Mesenchymal stem cell (in vitro differentiated cells and primary cell): ENCODE data around the gene CCP110.

Experiments used
- DNase-seq: peaks from one replicate; pipeline ENCODE4 v3.0.0-alpha.2; 2013
- H2AFZ ChIP-seq: one replicate; pipeline ENCODE4 v1.6.1; 2013; ENCODE audit warnings: low read depth, mild to moderate bottlenecking, control low read depth, inconsistent platforms, low read length, moderate library complexity
- H2AK5ac ChIP-seq: 2 replicates; pipeline ENCODE4 v1.6.1; 2013; ENCODE audit warnings: low read length, moderate library complexity, mild to moderate bottlenecking, inconsistent platforms; ENCODE audit not compliant: severe bottlenecking
- H2BK120ac ChIP-seq: one replicate; pipeline ENCODE4 v1.6.1; 2013; ENCODE audit warnings: low read depth, mild to moderate bottlenecking, inconsistent platforms, low read length, moderate library complexity
- H2BK12ac ChIP-seq, 2 experiments: one replicate each; pipeline ENCODE4 v1.6.1; 2013; ENCODE audit warnings: inconsistent platforms in 2 of 2, low read length in 2 of 2, mild to moderate bottlenecking in 2 of 2, moderate library complexity in 2 of 2, control low read depth in 1 of 2
- H2BK15ac ChIP-seq: one replicate; pipeline ENCODE4 v1.6.1; 2013; ENCODE audit warnings: mild to moderate bottlenecking, low read depth, inconsistent platforms; ENCODE audit not compliant: poor library complexity, severe bottlenecking
- H2BK5ac ChIP-seq: 2 replicates; pipeline ENCODE4 v1.6.1; 2013; ENCODE audit warnings: low read depth, mild to moderate bottlenecking, low read length, control low read depth, inconsistent platforms; ENCODE audit not compliant: poor library complexity, severe bottlenecking
- H3K14ac ChIP-seq, 2 experiments: one replicate each; pipeline ENCODE4 v1.6.1; 2013; ENCODE audit warnings: inconsistent platforms in 2 of 2, low read length in 2 of 2, control low read depth in 1 of 2, mild to moderate bottlenecking in 1 of 2, moderate library complexity in 1 of 2
- H3K18ac ChIP-seq, 2 experiments: one replicate each; pipeline ENCODE4 v1.6.1; 2013; ENCODE audit warnings: inconsistent platforms in 2 of 2, low read length in 2 of 2, control low read depth in 1 of 2, low read depth in 1 of 2, mild to moderate bottlenecking in 1 of 2
- H3K23ac ChIP-seq, 2 experiments: one replicate each; pipeline ENCODE4 v1.6.1; 2013; ENCODE audit warnings: inconsistent platforms in 2 of 2, low read length in 2 of 2, mild to moderate bottlenecking in 2 of 2, moderate library complexity in 2 of 2, control low read depth in 1 of 2
- H3K27ac ChIP-seq: 2 replicates; pipeline ENCODE4 v1.5.1; 2013; ENCODE audit warnings: mild to moderate bottlenecking, moderate library complexity, low read length, control low read depth, inconsistent platforms; ENCODE audit not compliant: poor library complexity, severe bottlenecking
- H3K27me3 ChIP-seq, 2 experiments: 2 replicates each; pipeline versions ENCODE4 v1.6.1 to v1.7.0; 2013; ENCODE audit warnings: low read length in 2 of 2, mild to moderate bottlenecking in 2 of 2, moderate library complexity in 2 of 2, control low read depth in 1 of 2, inconsistent platforms in 1 of 2; ENCODE audit not compliant: control insufficient read depth in 1 of 2, insufficient read depth in 1 of 2
- H3K36me3 ChIP-seq, 2 experiments: 2 replicates each; pipeline versions ENCODE4 v1.6.1 to v1.7.0; 2013; ENCODE audit warnings: low read length in 2 of 2, control low read depth in 1 of 2, inconsistent platforms in 1 of 2, low read depth in 1 of 2, mild to moderate bottlenecking in 1 of 2; ENCODE audit not compliant: insufficient read depth in 2 of 2, control insufficient read depth in 1 of 2
- H3K4ac ChIP-seq, 2 experiments: one replicate each; pipeline ENCODE4 v1.6.1; 2013; ENCODE audit warnings: inconsistent platforms in 2 of 2, low read length in 2 of 2, mild to moderate bottlenecking in 2 of 2, moderate library complexity in 2 of 2, control low read depth in 1 of 2, low read depth in 1 of 2
- H3K4me1 ChIP-seq: 2 replicates; pipeline ENCODE4 v1.6.1; 2013; ENCODE audit warnings: low read depth, low read length, control low read depth; ENCODE audit not compliant: control insufficient read depth, insufficient read depth
- H3K4me2 ChIP-seq: 2 replicates; pipeline ENCODE4 v1.6.1; 2013; ENCODE audit warnings: low read length, mild to moderate bottlenecking, inconsistent platforms; ENCODE audit not compliant: poor library complexity, severe bottlenecking
- H3K4me3 ChIP-seq, 2 experiments: 2 replicates each; pipeline versions ENCODE4 v1.5.1 to v1.7.0; 2013; ENCODE audit warnings: low read length in 2 of 2, mild to moderate bottlenecking in 2 of 2, control low read depth in 1 of 2, low read depth in 1 of 2; ENCODE audit not compliant: insufficient read depth in 1 of 2
- H3K79me1 ChIP-seq: replicated peaks from 2 replicates; pipeline ENCODE4 v1.6.1; 2013; ENCODE audit warnings: mild to moderate bottlenecking, control low read depth, low read length, inconsistent platforms; ENCODE audit not compliant: poor library complexity, severe bottlenecking
- H3K9ac ChIP-seq: 2 replicates; pipeline ENCODE4 v1.7.0; 2013; ENCODE audit warnings: mild to moderate bottlenecking, low read length, moderate library complexity
- H3K9me3 ChIP-seq: 2 replicates; pipeline ENCODE4 v1.7.0; 2013; ENCODE audit warnings: mild to moderate bottlenecking, low read length; ENCODE audit not compliant: control insufficient read depth
- H4K8ac ChIP-seq: one replicate; pipeline ENCODE4 v1.6.1; 2013; ENCODE audit warnings: inconsistent platforms, mild to moderate bottlenecking, low read length, moderate library complexity
- H4K91ac ChIP-seq: one replicate; pipeline ENCODE4 v1.6.1; 2013; ENCODE audit warnings: mild to moderate bottlenecking, low read length, inconsistent platforms
- WGBS: methylation state at CpG from one replicate; pipeline ENCODE4 v1.1.7; 2013; ENCODE audit warnings: mixed read lengths; 5-methylcytosine and 5-hydroxymethylcytosine counted together

Gene CCP110

DNA sequence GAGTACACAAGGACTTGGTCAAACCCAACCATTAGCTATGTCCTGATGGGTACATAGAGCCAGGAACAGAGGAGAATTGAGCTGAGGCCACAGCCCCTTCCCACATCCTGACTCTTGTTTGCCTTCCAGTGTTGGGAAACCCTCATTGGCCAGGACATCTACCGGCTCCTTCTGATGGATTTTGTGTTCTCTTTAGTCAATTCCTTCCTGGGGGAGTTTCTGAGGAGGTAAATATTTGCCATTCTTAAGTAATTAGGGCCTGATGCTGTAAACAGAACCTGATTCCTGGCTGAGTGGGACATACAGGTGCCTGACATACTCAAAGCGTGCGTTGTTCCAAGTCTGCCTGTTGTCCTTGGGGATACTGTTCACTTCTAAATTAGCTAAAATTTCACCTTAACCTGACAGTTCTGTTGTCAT lies 44.4 kb upstream of the CCP110 start:
- Histone ChIP-seq H3K9me3 (no peaks in the 10 kb centered on the region), H3K18ac (no peak overlapping the region)
- 91% methylated on average over 3 of the region's 3 CpGs for WGBS

DNA sequence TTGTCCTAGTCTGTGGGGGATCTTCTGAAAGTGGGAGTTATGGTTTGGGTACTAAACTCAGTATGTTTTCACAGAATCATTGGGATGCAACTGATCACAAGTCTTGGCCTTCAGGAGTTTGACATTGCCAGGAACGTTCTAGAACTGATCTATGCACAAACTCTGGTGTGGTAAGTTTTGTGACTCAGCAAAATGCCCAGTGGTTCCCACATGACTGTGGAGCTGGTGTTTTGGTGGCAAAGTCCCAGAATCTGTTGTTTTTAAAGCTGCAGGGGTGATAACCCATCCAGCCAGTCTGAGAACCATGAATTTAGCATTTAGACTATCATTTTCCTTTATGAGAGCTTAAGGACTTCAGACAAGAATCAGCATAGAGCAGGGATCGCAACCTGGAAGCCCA lies 42.4 kb upstream of the CCP110 start:
- no peak overlapping the region for H3K18ac ChIP-seq
- H3K23ac ChIP-seq = no peak overlapping the region
- WGBS = 72% methylated on average over 2 of the region's 2 CpGs
- no peaks in the 10 kb centered on the region for H3K36me3 ChIP-seq
- H2AK5ac ChIP-seq = no peak overlapping the region
- no peak for DNase-seq
- peaks cover 0 to 3% of the 10 kb centered on the region in 2 experiments for H3K27me3 ChIP-seq
- no peak overlapping the region for H3K9ac ChIP-seq
- no peak overlapping the region for H4K91ac ChIP-seq
- H3K4ac ChIP-seq = no peak overlapping the region
- no peaks in the 10 kb centered on the region for H3K9me3 ChIP-seq
- H2BK120ac ChIP-seq = no peak overlapping the region
- H3K14ac ChIP-seq = no peak overlapping the region
- no peak overlapping the region for H3K4me2 ChIP-seq
- no peak overlapping the region for H2BK15ac ChIP-seq
- no peak overlapping the region for H3K4me3 ChIP-seq
- H2BK12ac ChIP-seq = no peak overlapping the region
- no peaks in the 10 kb centered on the region for H3K4me1 ChIP-seq
- no peaks in the 10 kb centered on the region for H3K79me1 ChIP-seq
- H2AFZ ChIP-seq = peak overlapping the region; percentile 14
- no peak overlapping the region for H2BK5ac ChIP-seq
- H3K27ac ChIP-seq = no peak overlapping the region
- no peak overlapping the region for H4K8ac ChIP-seq

More for the DNA sequence above, 44.4 kb upstream of the CCP110 start:
- no peak overlapping the region for H2BK5ac ChIP-seq
- no peak overlapping the region for H3K4me2 ChIP-seq
- H3K4me3 ChIP-seq = no peak overlapping the region
- H3K79me1 ChIP-seq = no peaks in the 10 kb centered on the region
- no peak overlapping the region for H3K27ac ChIP-seq
- no peak for DNase-seq
- H3K4me1 ChIP-seq = no peaks in the 10 kb centered on the region
- no peaks in the 10 kb centered on the region for H3K27me3 ChIP-seq
- no peak overlapping the region for H2BK15ac ChIP-seq
- H4K91ac ChIP-seq = no peak overlapping the region
- H2BK12ac ChIP-seq = no peak overlapping the region
- no peak overlapping the region for H2AFZ ChIP-seq
- H4K8ac ChIP-seq = no peak overlapping the region
- no peak overlapping the region for H3K14ac ChIP-seq
- H3K36me3 ChIP-seq = no peaks in the 10 kb centered on the region
- H3K4ac ChIP-seq = no peak overlapping the region
- no peak overlapping the region for H3K9ac ChIP-seq
- H3K23ac ChIP-seq = no peak overlapping the region
- H2AK5ac ChIP-seq = no peak overlapping the region
- H2BK120ac ChIP-seq = no peak overlapping the region

DNA sequence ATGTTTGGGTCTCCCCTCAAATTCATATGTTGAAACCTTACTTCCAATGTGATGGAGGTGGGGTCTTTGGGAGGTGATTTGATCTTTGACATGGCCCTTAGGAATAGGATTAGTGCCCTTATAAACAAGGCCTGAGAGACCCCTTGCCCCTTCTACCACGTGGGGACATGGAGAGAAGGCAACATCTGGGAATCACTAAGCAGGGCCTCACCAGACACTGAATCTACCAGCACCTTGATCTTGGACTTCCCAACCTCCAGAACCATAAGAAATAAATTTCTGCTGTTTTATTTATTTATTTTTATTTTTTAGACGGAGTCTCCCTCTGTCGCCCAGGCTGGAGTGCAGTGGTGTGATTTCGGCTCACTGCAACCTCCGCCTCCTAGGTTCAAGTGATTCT lies 42.0 kb upstream of the CCP110 start:
- no peak overlapping the region for H2BK12ac ChIP-seq
- H3K23ac ChIP-seq = no peak overlapping the region
- no peak overlapping the region for H4K8ac ChIP-seq
- no peaks in the 10 kb centered on the region for H3K4me1 ChIP-seq
- 85% methylated on average over 5 of the region's 5 CpGs for WGBS
- DNase-seq = no peak
- no peak overlapping the region for H3K4me3 ChIP-seq
- no peak overlapping the region for H2BK5ac ChIP-seq
- H3K9ac ChIP-seq = no peak overlapping the region
- no peak overlapping the region for H3K4ac ChIP-seq
- no peak overlapping the region for H3K27ac ChIP-seq
- no peak overlapping the region for H3K4me2 ChIP-seq
- H4K91ac ChIP-seq = no peak overlapping the region
- no peaks in the 10 kb centered on the region for H3K9me3 ChIP-seq
- no peaks in the 10 kb centered on the region for H3K36me3 ChIP-seq
- no peak overlapping the region for H3K14ac ChIP-seq
- no peak overlapping the region for H3K18ac ChIP-seq
- H2BK120ac ChIP-seq = no peak overlapping the region
- no peaks in the 10 kb centered on the region for H3K79me1 ChIP-seq
- H2BK15ac ChIP-seq = no peak overlapping the region
- peaks cover 0 to 3% of the 10 kb centered on the region in 2 experiments for H3K27me3 ChIP-seq
- H2AK5ac ChIP-seq = no peak overlapping the region
- no peak overlapping the region for H2AFZ ChIP-seq

GRCh38 chr16:19482291-19482690 lies 41.5 kb upstream of the CCP110 start:
- no peak overlapping the region for H3K27ac ChIP-seq
- H3K23ac ChIP-seq = no peak overlapping the region
- H3K4me2 ChIP-seq = no peak overlapping the region
- no peak overlapping the region for H2BK120ac ChIP-seq
- no peaks in the 10 kb centered on the region for H3K79me1 ChIP-seq
- H4K91ac ChIP-seq = no peak overlapping the region
- no peak for DNase-seq
- H2BK5ac ChIP-seq = no peak overlapping the region
- no peak overlapping the region for H3K9ac ChIP-seq
- H2AFZ ChIP-seq = no peak overlapping the region
- WGBS = 86% methylated on average over 1 of the region's 1 CpG
- H3K4me1 ChIP-seq = no peaks in the 10 kb centered on the region
- H2BK15ac ChIP-seq = no peak overlapping the region
- no peak overlapping the region for H2AK5ac ChIP-seq
- no peak overlapping the region for H3K18ac ChIP-seq
- no peak overlapping the region for H3K14ac ChIP-seq
- H2BK12ac ChIP-seq = no peak overlapping the region
- no peaks in the 10 kb centered on the region for H3K36me3 ChIP-seq
- no peak overlapping the region for H3K4ac ChIP-seq
- H3K27me3 ChIP-seq = peaks cover 0 to 3% of the 10 kb centered on the region in 2 experiments
- H3K4me3 ChIP-seq = no peak overlapping the region
- H4K8ac ChIP-seq = no peak overlapping the region
- H3K9me3 ChIP-seq = no peaks in the 10 kb centered on the region
